ENCODE data around the gene THRAP3. TPM values are rescaled to one million over a fixed set of nuclear protein-coding genes. Genes with fewer than 3 reads are reported as not detected.
A peak's percentile ranks its signal among the peaks of the same experiment; 100 is the strongest.
"Not testable (repeated sequence)": the region's sequence is repeated elsewhere in the genome, so short reads cannot be mapped to it uniquely, and the experiment has no call there.

Gene THRAP3
- polyA plus RNA-seq, 1 donor, result 94.3 TPM

DNA sequence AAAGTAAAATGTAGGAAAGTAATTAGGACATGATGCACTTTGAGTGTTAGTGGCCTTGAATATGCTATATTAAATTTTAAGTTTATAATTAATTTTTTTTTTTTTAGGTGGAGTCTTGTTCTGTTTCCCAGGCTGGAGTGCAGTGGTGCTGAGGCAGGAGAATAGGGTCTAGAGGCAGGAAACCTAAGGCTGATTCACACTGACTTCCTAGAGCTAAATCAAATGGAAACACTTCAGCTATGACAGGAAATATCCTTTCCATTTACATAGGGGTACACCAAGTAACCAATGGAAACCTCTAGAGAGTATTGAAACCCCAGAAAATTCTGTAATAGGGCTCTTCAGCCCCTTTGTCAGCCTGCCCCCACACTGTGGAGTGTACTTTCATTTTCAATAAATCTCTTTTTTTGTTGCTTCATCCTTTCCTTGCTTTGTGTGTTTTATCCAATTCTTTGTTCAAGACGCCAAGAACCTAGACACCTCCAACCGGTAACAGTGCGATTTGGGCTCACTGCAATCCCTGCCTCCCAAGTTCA is 17.9 kb upstream of the THRAP3 start:
- Histone ChIP-seq H3K4me1 (ENCODE audit: control insufficient read depth, insufficient read depth, low read length) (no peaks in the 10 kb centered on the region), H3K27ac (ENCODE audit: low read length) (no peak overlapping the region), H3K27me3 (ENCODE audit: control insufficient read depth, insufficient read depth, low read length) (no peaks in the 10 kb centered on the region), H3K9me3 (ENCODE audit: control insufficient read depth, low read depth, low read length) (no peaks in the 10 kb centered on the region), H3K36me3 (ENCODE audit: control insufficient read depth, insufficient read depth, low read length) (no peaks in the 10 kb centered on the region), H3K4me3 (ENCODE audit: low read length) (no peak overlapping the region)
- no peak for DNase-seq
- WGBS (ENCODE audit: insufficient coverage, low lambda C conversion rate), result 80% methylated on average over 1 of the region's 3 CpGs

DNA sequence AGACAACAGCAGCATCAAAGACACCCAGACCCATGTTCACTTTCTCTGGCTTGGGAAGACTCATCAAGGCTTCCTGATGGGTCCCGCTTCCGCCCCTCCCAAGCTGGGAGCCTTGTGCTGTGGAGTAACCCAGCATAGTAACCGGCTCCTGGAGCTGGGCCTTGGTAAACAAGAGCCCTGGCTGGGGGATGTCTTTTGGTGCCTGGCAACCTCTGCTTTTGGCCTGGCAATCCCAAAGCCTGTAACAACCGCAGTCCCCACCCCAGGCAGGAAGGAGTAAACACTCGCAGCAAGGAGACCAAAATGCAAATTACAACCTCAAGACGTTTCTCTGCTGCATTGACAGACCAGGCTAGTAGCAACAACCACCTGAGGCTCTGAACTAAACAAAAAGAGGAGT is 16.9 kb upstream of the THRAP3 start:
- DNase-seq, result no peak
- WGBS (ENCODE audit: insufficient coverage, low lambda C conversion rate), result no CpG with 5 or more reads among the region's 6 CpGs

DNA sequence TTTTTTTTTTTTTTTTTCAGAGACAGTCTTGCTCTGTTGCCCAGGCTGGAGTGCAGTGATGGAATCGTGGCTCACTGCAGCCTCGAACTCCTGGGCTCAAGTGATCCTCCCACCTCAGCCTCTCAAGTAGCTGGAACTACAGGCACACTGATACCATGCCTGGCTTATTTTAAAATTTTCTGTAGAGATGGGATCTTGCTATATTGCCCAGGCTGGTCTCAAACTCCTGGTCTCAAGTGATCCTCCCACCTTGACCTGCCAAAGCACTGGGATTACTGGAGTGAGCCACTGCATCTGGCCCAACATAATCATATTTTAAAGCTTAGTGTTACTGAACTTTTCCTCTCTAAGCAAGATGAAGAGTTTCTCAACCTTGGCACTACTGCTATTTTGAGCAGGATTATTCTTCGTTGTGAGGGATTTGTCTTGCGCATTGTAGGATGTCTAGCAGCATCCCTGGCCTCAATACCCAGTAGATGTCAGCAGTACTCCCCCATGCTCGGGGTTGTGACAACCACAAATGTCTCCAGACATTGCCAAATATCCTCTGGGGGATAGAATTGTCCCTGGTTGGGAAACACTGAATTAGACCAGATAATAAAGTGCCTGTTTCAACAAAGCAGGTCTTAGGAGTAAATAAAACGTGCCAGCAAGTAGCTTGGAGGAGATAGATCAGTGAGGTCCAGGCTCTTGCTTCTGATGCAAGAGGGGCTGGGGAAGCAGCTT is 15.1 kb upstream of the THRAP3 start:
- no CpG with 5 or more reads among the region's 6 CpGs for WGBS (ENCODE audit: insufficient coverage, low lambda C conversion rate)
- Histone ChIP-seq H3K4me1 (ENCODE audit: control insufficient read depth, insufficient read depth, low read length) (no peaks in the 10 kb centered on the region), H3K4me3 (ENCODE audit: low read length) (no peak overlapping the region), H3K36me3 (ENCODE audit: control insufficient read depth, insufficient read depth, low read length) (no peaks in the 10 kb centered on the region), H3K9me3 (ENCODE audit: control insufficient read depth, low read depth, low read length) (no peaks in the 10 kb centered on the region), H3K27me3 (ENCODE audit: control insufficient read depth, insufficient read depth, low read length) (no peaks in the 10 kb centered on the region), H3K27ac (ENCODE audit: low read length) (no peak overlapping the region)
- DNase-seq, result no peak

More for the DNA sequence above, 16.9 kb upstream of the THRAP3 start:
- Histone ChIP-seq H3K36me3 (ENCODE audit: control insufficient read depth, insufficient read depth, low read length) (no peaks in the 10 kb centered on the region), H3K27ac (ENCODE audit: low read length) (no peak overlapping the region), H3K4me3 (ENCODE audit: low read length) (no peak overlapping the region), H3K27me3 (ENCODE audit: control insufficient read depth, insufficient read depth, low read length) (no peaks in the 10 kb centered on the region), H3K9me3 (ENCODE audit: control insufficient read depth, low read depth, low read length) (no peaks in the 10 kb centered on the region), H3K4me1 (ENCODE audit: control insufficient read depth, insufficient read depth, low read length) (no peaks in the 10 kb centered on the region)

DNA sequence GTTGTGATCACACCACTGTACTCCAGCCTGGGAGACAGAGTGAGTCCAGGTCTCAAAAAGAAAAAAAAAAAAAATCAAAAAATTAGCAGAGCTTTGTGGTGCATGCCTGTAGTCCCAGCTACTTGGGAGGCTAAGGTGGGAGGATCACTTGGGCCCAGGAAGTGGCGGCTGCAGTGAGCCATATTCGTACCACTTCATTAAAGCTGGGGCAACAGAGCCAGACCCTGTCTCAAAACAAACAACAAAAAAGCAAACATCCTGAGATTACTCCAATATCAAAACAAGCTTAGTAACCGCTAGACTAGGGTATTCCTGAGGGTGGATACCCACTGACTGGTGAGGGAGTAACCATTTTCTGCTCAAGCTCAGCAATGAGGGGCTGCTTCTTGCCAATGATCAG is 12.9 kb upstream of the THRAP3 start:
- WGBS (ENCODE audit: insufficient coverage, low lambda C conversion rate), result no CpG with 5 or more reads among the region's 3 CpGs

DNA sequence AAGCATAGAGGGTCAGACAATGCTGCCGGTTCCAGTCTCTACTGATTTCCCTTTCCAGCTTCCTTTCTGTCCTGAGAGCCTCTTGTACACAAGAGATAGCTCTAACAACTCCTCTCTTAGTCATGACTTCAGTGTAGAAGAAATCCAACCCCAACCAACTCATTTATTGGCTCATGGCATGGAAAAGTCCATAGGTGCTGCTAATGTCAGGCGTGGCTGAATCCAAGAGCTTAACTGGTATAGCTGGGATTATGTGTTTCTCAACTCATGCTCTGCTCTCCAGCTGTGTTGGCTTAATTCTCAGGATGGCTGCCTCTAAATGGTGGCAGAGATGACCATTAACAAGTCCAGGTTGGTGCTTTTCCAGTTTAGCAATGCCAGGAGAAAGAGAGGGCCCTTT is 12.4 kb upstream of the THRAP3 start:
- H3K4me3 ChIP-seq (ENCODE audit: low read length), result no peak overlapping the region
- DNase-seq, result no peak
- no peaks in the 10 kb centered on the region for H3K36me3 ChIP-seq (ENCODE audit: control insufficient read depth, insufficient read depth, low read length)
- no peaks in the 10 kb centered on the region for H3K27me3 ChIP-seq (ENCODE audit: control insufficient read depth, insufficient read depth, low read length)
- no peak overlapping the region for H3K27ac ChIP-seq (ENCODE audit: low read length)
- WGBS (ENCODE audit: insufficient coverage, low lambda C conversion rate), result no CpG with 5 or more reads among the region's 2 CpGs
- H3K9me3 ChIP-seq (ENCODE audit: control insufficient read depth, low read depth, low read length), result no peaks in the 10 kb centered on the region
- no peaks in the 10 kb centered on the region for H3K4me1 ChIP-seq (ENCODE audit: control insufficient read depth, insufficient read depth, low read length)

More for the DNA sequence above, 12.9 kb upstream of the THRAP3 start:
- Histone ChIP-seq H3K36me3 (ENCODE audit: control insufficient read depth, insufficient read depth, low read length) (no peaks in the 10 kb centered on the region), H3K4me1 (ENCODE audit: control insufficient read depth, insufficient read depth, low read length) (no peaks in the 10 kb centered on the region), H3K27ac (ENCODE audit: low read length) (no peak overlapping the region), H3K4me3 (ENCODE audit: low read length) (no peak overlapping the region), H3K27me3 (ENCODE audit: control insufficient read depth, insufficient read depth, low read length) (no peaks in the 10 kb centered on the region), H3K9me3 (ENCODE audit: control insufficient read depth, low read depth, low read length) (no peaks in the 10 kb centered on the region)
- no peak for DNase-seq

DNA sequence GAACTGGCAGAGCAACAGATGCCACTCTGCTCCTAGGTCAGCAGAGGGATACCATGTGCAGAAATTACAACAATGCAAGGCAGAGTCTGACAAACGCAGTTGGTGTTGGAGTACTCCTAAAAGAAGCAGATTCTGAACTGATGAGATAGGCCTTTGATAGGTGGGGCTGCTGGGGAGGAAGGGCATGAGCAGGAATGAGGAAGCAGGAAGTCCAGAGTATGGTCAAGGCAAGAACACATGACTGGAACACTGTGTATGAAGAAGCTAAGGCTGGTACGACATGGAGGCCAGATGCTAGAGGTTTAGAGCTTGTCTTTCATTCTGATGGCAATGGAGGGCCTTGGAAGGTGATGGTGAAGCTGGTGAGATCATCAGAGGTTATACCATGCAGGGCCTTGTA is 11.5 kb upstream of the THRAP3 start:
- no peaks in the 10 kb centered on the region for H3K36me3 ChIP-seq (ENCODE audit: control insufficient read depth, insufficient read depth, low read length)
- no peak overlapping the region for H3K4me3 ChIP-seq (ENCODE audit: low read length)
- WGBS (ENCODE audit: insufficient coverage, low lambda C conversion rate), result 80% methylated on average over 1 of the region's 2 CpGs
- no peak overlapping the region for H3K27ac ChIP-seq (ENCODE audit: low read length)
- no peak for DNase-seq
- H3K27me3 ChIP-seq (ENCODE audit: control insufficient read depth, insufficient read depth, low read length), result no peaks in the 10 kb centered on the region
- no peaks in the 10 kb centered on the region for H3K4me1 ChIP-seq (ENCODE audit: control insufficient read depth, insufficient read depth, low read length)
- no peaks in the 10 kb centered on the region for H3K9me3 ChIP-seq (ENCODE audit: control insufficient read depth, low read depth, low read length)

DNA sequence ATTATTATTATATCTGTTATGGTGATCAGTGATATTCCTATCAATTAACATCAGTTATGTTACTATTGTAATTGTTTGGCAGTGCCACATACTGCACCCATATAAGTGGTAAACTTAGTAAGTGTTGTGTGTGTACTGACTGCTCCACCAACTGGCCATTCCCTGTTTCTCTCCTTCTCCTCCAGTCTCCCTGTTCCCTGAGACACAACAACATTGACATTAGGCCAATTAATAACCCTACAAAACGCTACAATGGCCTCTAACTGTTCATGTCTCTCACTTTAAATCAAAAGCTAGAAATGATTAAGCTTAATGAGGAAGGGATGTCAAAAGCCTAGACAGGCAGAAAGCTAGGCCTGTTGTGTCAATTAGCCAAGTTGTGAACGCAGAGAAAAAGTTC is 6.6 kb upstream of the THRAP3 start:
- no peaks in the 10 kb centered on the region for H3K27me3 ChIP-seq (ENCODE audit: control insufficient read depth, insufficient read depth, low read length)

DNA sequence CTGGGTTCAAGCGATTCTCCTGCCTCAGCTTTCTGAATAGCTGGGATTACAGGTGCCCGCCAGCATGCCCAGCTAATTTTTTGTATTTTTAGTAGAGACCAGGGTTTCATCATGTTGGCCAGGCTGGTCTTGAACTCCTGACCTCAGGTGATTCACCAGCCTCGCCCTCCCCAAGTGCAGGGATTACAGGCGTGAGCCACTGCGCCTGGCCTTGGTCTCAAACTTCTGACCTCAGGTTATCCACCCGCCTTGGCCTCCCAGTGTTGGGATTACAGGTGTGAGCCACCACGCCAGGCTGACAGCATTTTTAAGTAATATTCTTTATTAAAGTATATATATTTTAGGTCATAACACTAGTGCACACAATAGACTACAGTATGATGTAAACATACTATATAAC is 2.3 kb upstream of the THRAP3 start:
- not testable (repeated sequence) for H3K4me3 ChIP-seq (ENCODE audit: low read length); H3K27ac ChIP-seq (ENCODE audit: low read length); H3K36me3 ChIP-seq (ENCODE audit: control insufficient read depth, insufficient read depth, low read length); DNase-seq; H3K27me3 ChIP-seq (ENCODE audit: control insufficient read depth, insufficient read depth, low read length); H3K9me3 ChIP-seq (ENCODE audit: control insufficient read depth, low read depth, low read length)
- peaks cover 11% of the 10 kb centered on the region for H3K4me1 ChIP-seq (ENCODE audit: control insufficient read depth, insufficient read depth, low read length)
- 100% methylated on average over 1 of the region's 7 CpGs for WGBS (ENCODE audit: insufficient coverage, low lambda C conversion rate)

More for the DNA sequence above, 6.6 kb upstream of the THRAP3 start:
- no CpG with 5 or more reads among the region's 2 CpGs for WGBS (ENCODE audit: insufficient coverage, low lambda C conversion rate)
- peaks cover under 1% of the 10 kb centered on the region for H3K4me1 ChIP-seq (ENCODE audit: control insufficient read depth, insufficient read depth, low read length)
- H3K36me3 ChIP-seq (ENCODE audit: control insufficient read depth, insufficient read depth, low read length), result no peaks in the 10 kb centered on the region
- H3K4me3 ChIP-seq (ENCODE audit: low read length), result no peak overlapping the region
- no peak for DNase-seq
- no peaks in the 10 kb centered on the region for H3K9me3 ChIP-seq (ENCODE audit: control insufficient read depth, low read depth, low read length)
- no peak overlapping the region for H3K27ac ChIP-seq (ENCODE audit: low read length)

DNA sequence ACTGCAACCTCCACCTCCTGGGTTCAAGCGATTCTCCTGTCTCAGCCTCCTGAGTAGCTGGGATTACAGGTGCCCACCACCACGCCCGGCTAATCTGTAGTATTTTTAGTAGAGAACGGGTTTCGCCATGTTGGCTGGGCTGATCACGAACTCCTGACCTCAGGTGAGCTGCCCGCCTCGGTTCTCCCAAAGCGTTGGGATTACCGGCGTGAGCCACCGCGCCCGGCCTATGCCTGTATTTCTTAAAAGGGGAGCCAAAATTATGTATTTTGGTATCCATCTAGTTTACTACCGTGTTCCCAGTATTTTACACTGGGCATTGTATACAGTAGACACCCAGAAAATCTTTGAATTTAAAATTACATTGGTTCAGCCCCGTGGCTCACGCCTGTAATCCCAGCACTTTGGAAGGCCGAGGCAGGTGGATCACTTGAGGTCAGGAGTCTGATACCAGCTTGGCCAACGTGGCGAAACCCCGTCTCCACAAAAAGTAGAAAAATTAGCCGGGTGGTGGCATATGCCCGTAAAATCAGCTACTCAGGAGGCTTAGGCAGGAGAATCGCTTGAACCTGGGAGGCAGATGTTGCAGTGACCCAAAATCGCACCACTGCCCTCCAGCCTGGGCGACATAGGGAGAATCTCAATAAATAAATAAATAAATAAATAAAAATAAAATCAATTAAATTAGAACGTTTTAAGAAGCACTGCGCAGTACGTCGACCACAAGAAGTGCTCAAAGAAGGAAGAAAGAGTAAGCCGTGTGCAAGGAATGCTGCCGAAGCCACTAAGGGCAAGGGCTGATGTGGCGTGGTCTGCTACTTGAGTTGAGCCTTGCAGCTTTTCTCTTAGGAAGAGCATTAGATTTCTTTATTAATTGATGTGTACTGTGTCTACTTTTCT is 1.5 kb upstream of the THRAP3 start:
- WGBS (ENCODE audit: insufficient coverage, low lambda C conversion rate), result 55% methylated on average over 7 of the region's 33 CpGs
- H3K4me3 ChIP-seq (ENCODE audit: low read length), result peak overlapping the region; percentile 72
- no peaks in the 10 kb centered on the region for H3K27me3 ChIP-seq (ENCODE audit: control insufficient read depth, insufficient read depth, low read length)
- H3K27ac ChIP-seq (ENCODE audit: low read length), result peak overlapping the region; percentile 97
- H3K9me3 ChIP-seq (ENCODE audit: control insufficient read depth, low read depth, low read length), result no peaks in the 10 kb centered on the region
- DNase-seq, result no peak
- H3K4me1 ChIP-seq (ENCODE audit: control insufficient read depth, insufficient read depth, low read length), result peaks cover 11% of the 10 kb centered on the region
- H3K36me3 ChIP-seq (ENCODE audit: control insufficient read depth, insufficient read depth, low read length), result peaks cover 7% of the 10 kb centered on the region

DNA sequence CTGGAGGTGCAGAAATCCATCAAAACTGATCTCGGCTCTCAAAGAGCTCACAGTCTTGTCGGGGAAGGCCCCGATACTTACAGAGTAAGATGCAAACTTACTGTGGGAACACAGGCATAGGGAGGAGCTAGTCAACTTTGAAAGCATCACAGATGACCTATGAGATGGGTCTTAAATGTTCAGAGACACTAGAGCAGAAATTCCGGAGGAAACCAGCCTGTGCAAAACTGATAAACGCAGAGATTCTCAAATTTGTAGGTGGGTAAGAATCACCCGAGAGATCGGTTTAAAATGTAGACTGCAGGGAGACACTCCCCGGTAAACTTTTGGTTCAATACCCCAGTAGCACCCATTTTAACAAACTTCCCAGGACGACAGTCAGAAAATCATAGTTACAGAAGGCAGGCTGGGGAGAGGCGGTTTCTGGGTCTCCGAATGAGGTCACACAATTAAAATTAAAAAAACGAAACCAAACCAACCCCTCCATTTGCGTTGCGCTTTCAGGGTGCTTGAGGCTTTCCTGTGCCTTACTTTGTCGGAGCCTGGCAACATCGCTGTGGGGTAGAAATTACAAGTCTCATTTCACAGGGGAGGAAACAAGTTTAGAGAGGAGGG is 755 bp upstream of the THRAP3 start:
- Histone ChIP-seq H3K9me3 (ENCODE audit: control insufficient read depth, low read depth, low read length) (no peaks in the 10 kb centered on the region), H3K4me1 (ENCODE audit: control insufficient read depth, insufficient read depth, low read length) (peaks cover 11% of the 10 kb centered on the region), H3K4me3 (ENCODE audit: low read length) (peak overlapping the region; percentile 72), H3K27ac (ENCODE audit: low read length) (peak overlapping the region; percentile 97), H3K36me3 (ENCODE audit: control insufficient read depth, insufficient read depth, low read length) (peaks cover 12% of the 10 kb centered on the region), H3K27me3 (ENCODE audit: control insufficient read depth, insufficient read depth, low read length) (no peaks in the 10 kb centered on the region)
- WGBS (ENCODE audit: insufficient coverage, low lambda C conversion rate), result no CpG with 5 or more reads among the region's 16 CpGs
- DNase-seq, result peak; percentile 52 to 74
